ENCODE measurements around the gene SYNJ2. TPM values are rescaled to one million over a fixed set of nuclear protein-coding genes. Genes with fewer than 3 reads are reported as not detected.

Gene SYNJ2
- total and polyA plus RNA-seq, 2 of the 4 experiments (the other 2 are of a cell fraction) = 40.8 to 45.2 TPM

DNA sequence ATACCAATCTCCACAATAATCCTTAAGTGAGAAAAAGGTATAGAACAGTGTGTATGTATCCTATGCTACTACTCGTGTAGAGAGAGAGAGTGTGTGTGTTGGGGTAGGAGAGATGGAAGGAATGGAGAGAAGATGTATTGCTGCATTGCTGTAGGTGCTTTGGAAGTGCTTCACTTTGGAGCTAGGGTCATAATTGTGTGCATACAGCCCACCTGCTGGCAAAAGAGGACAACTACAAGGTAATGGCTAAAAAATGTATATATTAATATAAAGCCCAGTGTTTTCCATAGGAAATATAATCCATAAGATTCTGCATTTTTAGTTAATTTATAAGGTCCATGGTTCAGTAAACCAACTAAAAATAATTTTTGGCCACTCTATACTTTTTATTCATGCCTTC is 150.3 kb downstream of the SYNJ2 start:
- BruUV-seq (replicated peaks) = no TSS peak
- Histone ChIP-seq H3K18ac (ENCODE audit: low read depth, low read length) (no peak overlapping the region), H2AK5ac (ENCODE audit: low read depth, low read length) (no peak overlapping the region), H4K20me1 (ENCODE audit: insufficient read depth, low read length) (no peaks in the 10 kb centered on the region), H2AFZ (replicated peaks; ENCODE audit: low read length, poor library complexity) (no peak overlapping the region), H4K91ac (ENCODE audit: insufficient read depth, low read depth, low read length) (no peak overlapping the region), H3K4me3 (ENCODE audit: insufficient read depth, low read depth, low read length) (no peak overlapping the region), H2BK15ac (ENCODE audit: low read depth, low read length) (no peak overlapping the region), H3K4me2 (ENCODE audit: low read depth, low read length) (no peak overlapping the region), H3K4me1 (ENCODE audit: control insufficient read depth, insufficient read depth, low read length) (no peaks in the 10 kb centered on the region), H3K9ac (ENCODE audit: low read depth, low read length) (no peak overlapping the region), H3K9me3 (ENCODE audit: control insufficient read depth, insufficient read depth, low read length) (no peaks in the 10 kb centered on the region), H3K23ac (ENCODE audit: low read depth, low read length) (no peak overlapping the region), H3K14ac (replicated peaks; ENCODE audit: low read depth, low read length) (no peak overlapping the region), H2BK120ac (ENCODE audit: low read depth, low read length) (no peak overlapping the region), H3K9me1 (ENCODE audit: insufficient read depth, low read length) (no peaks in the 10 kb centered on the region), H2BK20ac (ENCODE audit: low read depth, low read length) (no peak overlapping the region), H4K5ac (ENCODE audit: low read depth, low read length) (no peak overlapping the region), H2AK9ac (replicated peaks; ENCODE audit: low read depth, low read length, poor library complexity) (no peak overlapping the region), H3K56ac (ENCODE audit: extremely low read depth, insufficient read depth, low read length) (no peak overlapping the region), H3K4ac (ENCODE audit: low read depth, low read length) (no peak overlapping the region), H3K27me3 (ENCODE audit: control insufficient read depth, insufficient read depth, low read length) (no peaks in the 10 kb centered on the region), H3K27ac (ENCODE audit: insufficient read depth, low read length) (no peak overlapping the region), H3K36me3 (ENCODE audit: control insufficient read depth, insufficient read depth, low read length) (no peaks in the 10 kb centered on the region; the same call in 1 of the 2 replicates), H2BK5ac (ENCODE audit: low read depth, low read length, poor library complexity, severe bottlenecking) (no peak overlapping the region), H3K79me1 (ENCODE audit: low read depth in 1 of 2, low read length in 2 of 2) (no peaks in the 10 kb centered on the region), H4K8ac (ENCODE audit: low read depth in 2 of 2, low read length in 2 of 2) (no peak overlapping the region)
- ATAC-seq (ENCODE audit: low read depth) (peak; percentile 72), DNase-seq (peak; percentile 34)
- ChIA-PET POLR2A (ENCODE audit: unreplicated experiment) (no interaction called here), CTCF (interaction anchor here (0.8 to 2.6 kb wide), 3 partner anchors 12 to 32 kb away, joined by 3 to 11 read pairs (median 4); no protein-coding TSS in a partner anchor)
- in situ Hi-C loops (cut with MboI; ENCODE audit: low sequenced_read_pairs) (no loop called here), intact Hi-C loops (cut with micrococcal nuclease) (no loop called here), dilution Hi-C loops (cut with HindIII; ENCODE audit: low sequenced_read_pairs, unreplicated experiment) (no loop called here)
- no CpG with 5 or more reads among the region's 1 CpG for WGBS, 2 experiments (ENCODE audit: extremely low coverage in 2 of 2, insufficient read length in 1 of 2)
- TF ChIP-seq MXI1 (IDR thresholded peaks at IDR 0.05; ENCODE audit: borderline replicate concordance, low read depth, low read length) (no peak), RFX5 (IDR thresholded peaks at IDR 0.05; ENCODE audit: low read depth, low read length) (no peak), MAZ (IDR thresholded peaks at IDR 0.05; ENCODE audit: borderline replicate concordance, low read depth, low read length) (no peak), SMC3 (IDR thresholded peaks at IDR 0.05; ENCODE audit: low read depth, low read length) (peak; percentile 30), RAD21 (IDR thresholded peaks at IDR 0.05; ENCODE audit: low read length) (peak; percentile 59), NFE2L2 (IDR thresholded peaks at IDR 0.05; ENCODE audit: low read depth, low read length) (no peak), ELK1 (IDR thresholded peaks at IDR 0.05; ENCODE audit: borderline replicate concordance, low read depth, low read length) (no peak), BHLHE40 (IDR thresholded peaks at IDR 0.05; ENCODE audit: low read depth, low read length) (no peak), CEBPB (IDR thresholded peaks at IDR 0.05; ENCODE audit: low read depth, low read length) (no peak), CHD1 (IDR thresholded peaks at IDR 0.05; ENCODE audit: low read depth, low read length) (no peak), MAFK (IDR thresholded peaks at IDR 0.05; ENCODE audit: low read depth, low read length) (no peak), RCOR1 (IDR thresholded peaks at IDR 0.05; ENCODE audit: insufficient replicate concordance, low read length) (no peak)
- TF ChIP-seq, protein P1, sequence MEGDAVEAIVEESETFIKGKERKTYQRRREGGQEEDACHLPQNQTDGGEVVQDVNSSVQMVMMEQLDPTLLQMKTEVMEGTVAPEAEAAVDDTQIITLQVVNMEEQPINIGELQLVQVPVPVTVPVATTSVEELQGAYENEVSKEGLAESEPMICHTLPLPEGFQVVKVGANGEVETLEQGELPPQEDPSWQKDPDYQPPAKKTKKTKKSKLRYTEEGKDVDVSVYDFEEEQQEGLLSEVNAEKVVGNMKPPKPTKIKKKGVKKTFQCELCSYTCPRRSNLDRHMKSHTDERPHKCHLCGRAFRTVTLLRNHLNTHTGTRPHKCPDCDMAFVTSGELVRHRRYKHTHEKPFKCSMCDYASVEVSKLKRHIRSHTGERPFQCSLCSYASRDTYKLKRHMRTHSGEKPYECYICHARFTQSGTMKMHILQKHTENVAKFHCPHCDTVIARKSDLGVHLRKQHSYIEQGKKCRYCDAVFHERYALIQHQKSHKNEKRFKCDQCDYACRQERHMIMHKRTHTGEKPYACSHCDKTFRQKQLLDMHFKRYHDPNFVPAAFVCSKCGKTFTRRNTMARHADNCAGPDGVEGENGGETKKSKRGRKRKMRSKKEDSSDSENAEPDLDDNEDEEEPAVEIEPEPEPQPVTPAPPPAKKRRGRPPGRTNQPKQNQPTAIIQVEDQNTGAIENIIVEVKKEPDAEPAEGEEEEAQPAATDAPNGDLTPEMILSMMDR (conservative IDR thresholded peaks at IDR 0.05; ENCODE audit: low read depth, low read length) = peak; percentile 42
- TF ChIP-seq, protein P2, sequence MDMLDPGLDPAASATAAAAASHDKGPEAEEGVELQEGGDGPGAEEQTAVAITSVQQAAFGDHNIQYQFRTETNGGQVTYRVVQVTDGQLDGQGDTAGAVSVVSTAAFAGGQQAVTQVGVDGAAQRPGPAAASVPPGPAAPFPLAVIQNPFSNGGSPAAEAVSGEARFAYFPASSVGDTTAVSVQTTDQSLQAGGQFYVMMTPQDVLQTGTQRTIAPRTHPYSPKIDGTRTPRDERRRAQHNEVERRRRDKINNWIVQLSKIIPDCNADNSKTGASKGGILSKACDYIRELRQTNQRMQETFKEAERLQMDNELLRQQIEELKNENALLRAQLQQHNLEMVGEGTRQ (IDR thresholded peaks at IDR 0.05; ENCODE audit: low read depth, low read length) = no peak
